ENCODE measurements around the gene ANKRD9. TPM values are rescaled to one million over a fixed set of nuclear protein-coding genes. Genes with fewer than 3 reads are reported as not detected.

The ANKRD9 gene
- total and polyA plus RNA-seq, 9 of the 15 experiments (the other 6 are each of a cell fraction or from before 2014, with no cell fraction given) = 0.04 to 32.9 (median 5.3) TPM

- WGBS (ENCODE audit: insufficient coverage, low coverage, missing lambda C conversion rate) = 64% methylated on average over 18 of the region's 42 CpGs
- H3K27me3 ChIP-seq (ENCODE audit: control insufficient read depth in 2 of 2, insufficient read depth in 2 of 2, low read length in 2 of 2) = no peaks in the 10 kb centered on the region
- H3K4me3 ChIP-seq = no peak overlapping the region
- DNase-seq (ENCODE audit: extremely low read depth in 1 of 4, low spot score in 3 of 4) = peak in 3 of 4 experiments; percentile 20 to 58 (median 58)
- no peak overlapping the region for H2AFZ ChIP-seq (ENCODE audit: low read depth, low read length)
- no peaks in the 10 kb centered on the region for H3K9me1 ChIP-seq (ENCODE audit: control insufficient read depth, insufficient read depth, low read length)
- no peaks in the 10 kb centered on the region for H3K79me2 ChIP-seq (ENCODE audit: control insufficient read depth, insufficient read depth, low read length)
- CTCF ChIA-PET (ENCODE audit: low intra/inter-chr PET ratio) = no interaction called here
- FAIRE-seq = peak; percentile 49
- ATAC-seq = peak; percentile 66
- no peaks in the 10 kb centered on the region for H3K9me3 ChIP-seq (replicated peaks; ENCODE audit: control insufficient read depth, insufficient read depth, low read depth, low read length)
- H4K20me1 ChIP-seq (replicated peaks; ENCODE audit: control insufficient read depth, insufficient read depth, low read length) = no peaks in the 10 kb centered on the region
- in situ Hi-C loops (cut with MboI) (no loop called here), intact Hi-C loops (cut with micrococcal nuclease) (no loop called here)
- peaks cover 13 to 63% of the 10 kb centered on the region in 2 experiments; a peak in 4 of 5 replicates for H3K4me1 ChIP-seq (replicated peaks in 1 of 2; ENCODE audit: control insufficient read depth in 2 of 2, insufficient read depth in 2 of 2, low read length in 2 of 2)
- H3K36me3 ChIP-seq (ENCODE audit: control insufficient read depth, insufficient read depth, low read length) = no peaks in the 10 kb centered on the region
- no peak overlapping the region for H3K4me2 ChIP-seq (ENCODE audit: insufficient read depth, low read length)
- BruUV-seq (replicated peaks) = no TSS peak
- H3K9ac ChIP-seq (ENCODE audit: insufficient read depth in 1 of 2, low read depth in 2 of 2, low read length in 2 of 2) = peak overlapping the region in 1 of 2 experiments; percentile 76; a peak in 2 of 4 replicates
- POLR2A ChIA-PET = interaction anchor here (0.6 kb wide), 1 partner anchor 57 kb away, joined by 4 read pairs; no protein-coding TSS in a partner anchor
- H3K27ac ChIP-seq (ENCODE audit: extremely low read depth, low read depth, low read length) = no peak overlapping the region
- TF ChIP-seq GATA2 (CRISPR knock-in tag; IDR thresholded peaks at IDR 0.05) (no peak), MAX (CRISPR knock-in tag; IDR thresholded peaks at IDR 0.05) (0 out of 2 replicates have a peak, but pooled peaks have one; percentile 26), IRF1 (CRISPR knock-in tag; IDR thresholded peaks at IDR 0.05; ENCODE audit: borderline replicate concordance) (no peak), SMAD4 (CRISPR knock-in tag; conservative IDR thresholded peaks at IDR 0.05) (0 out of 2 replicates have a peak, but pooled peaks have one; percentile 34), KLF10 (CRISPR knock-in tag; IDR thresholded peaks at IDR 0.05) (no peak), TCF3 (CRISPR knock-in tag; IDR thresholded peaks at IDR 0.05) (peak; percentile 63), RBM39 (optimal IDR thresholded peaks at IDR 0.05; ENCODE audit: low read depth, low read length) (no peak), MEF2D (tag; conservative IDR thresholded peaks at IDR 0.05; ENCODE audit: low read depth) (no peak), CBFA2T3 (IDR thresholded peaks at IDR 0.05) (peak; percentile 56), DACH1 (IDR thresholded peaks at IDR 0.05; ENCODE audit: partially characterized antibody) (no peak), ZBTB33 (CRISPR knock-in tag; IDR thresholded peaks at IDR 0.05) (0 out of 2 replicates have a peak, but pooled peaks have one; percentile 12), KDM4B (IDR thresholded peaks at IDR 0.05; ENCODE audit: borderline replicate concordance in 2 of 2, low read depth in 1 of 2) (no peak), IRF2 (CRISPR knock-in tag; IDR thresholded peaks at IDR 0.05) (no peak), NCOR1 (IDR thresholded peaks at IDR 0.05) (0 out of 2 replicates have a peak, but pooled peaks have one; percentile 19), BHLHE40 (IDR thresholded peaks at IDR 0.05; ENCODE audit: low read length) (no peak), ETV1 (tag; conservative IDR thresholded peaks at IDR 0.05; ENCODE audit: low read depth) (no peak)
- TF ChIP-seq, protein P1, sequence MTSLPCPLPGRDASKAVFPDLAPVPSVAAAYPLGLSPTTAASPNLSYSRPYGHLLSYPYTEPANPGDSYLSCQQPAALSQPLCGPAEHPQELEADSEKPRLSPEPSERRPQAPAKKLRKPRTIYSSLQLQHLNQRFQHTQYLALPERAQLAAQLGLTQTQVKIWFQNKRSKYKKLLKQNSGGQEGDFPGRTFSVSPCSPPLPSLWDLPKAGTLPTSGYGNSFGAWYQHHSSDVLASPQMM (CRISPR knock-in tag; IDR thresholded peaks at IDR 0.05) = no peak
Observed at GRCh38 chr14:102496958-102497744, 12.4 kb downstream of the ANKRD9 start.
